GM18511 (cell line): ENCODE data around the gene CHDH.

Source experiments
- ATAC-seq: cut with Tn5 transposase; IDR thresholded peaks from one replicate; pipeline ENCODE4 v1.9.1; 2021; ENCODE audit warnings: mild to moderate bottlenecking, moderate library complexity; ENCODE audit not compliant: unreplicated experiment

CHDH gene

GRCh38 chr3:53809764-53810400 is 36.3 kb downstream of the CHDH start:
- no peak for ATAC-seq

- no peak for ATAC-seq
Measured at GRCh38 chr3:53809267-53809666, 37.0 kb downstream of the CHDH start.

DNA sequence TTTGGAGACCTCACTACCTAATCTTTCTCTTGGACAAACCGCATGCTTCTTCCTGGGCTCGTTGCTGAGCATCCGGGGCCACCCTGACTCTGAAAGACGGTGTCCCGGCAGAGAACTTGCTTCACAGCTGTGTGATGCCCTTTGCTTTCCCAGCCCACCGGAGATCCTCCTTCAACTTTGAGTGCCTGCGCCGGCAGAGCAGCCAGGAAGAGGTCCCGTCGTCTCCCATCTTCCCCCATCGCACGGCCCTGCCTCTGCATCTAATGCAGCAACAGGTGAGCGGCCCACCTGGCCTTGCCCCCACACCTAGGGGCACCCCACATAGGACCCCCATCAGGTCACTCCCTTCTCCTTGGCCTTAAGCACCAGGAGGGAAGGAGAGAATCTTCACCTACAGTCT is 37.7 kb downstream of the CHDH start:
- no peak for ATAC-seq

DNA sequence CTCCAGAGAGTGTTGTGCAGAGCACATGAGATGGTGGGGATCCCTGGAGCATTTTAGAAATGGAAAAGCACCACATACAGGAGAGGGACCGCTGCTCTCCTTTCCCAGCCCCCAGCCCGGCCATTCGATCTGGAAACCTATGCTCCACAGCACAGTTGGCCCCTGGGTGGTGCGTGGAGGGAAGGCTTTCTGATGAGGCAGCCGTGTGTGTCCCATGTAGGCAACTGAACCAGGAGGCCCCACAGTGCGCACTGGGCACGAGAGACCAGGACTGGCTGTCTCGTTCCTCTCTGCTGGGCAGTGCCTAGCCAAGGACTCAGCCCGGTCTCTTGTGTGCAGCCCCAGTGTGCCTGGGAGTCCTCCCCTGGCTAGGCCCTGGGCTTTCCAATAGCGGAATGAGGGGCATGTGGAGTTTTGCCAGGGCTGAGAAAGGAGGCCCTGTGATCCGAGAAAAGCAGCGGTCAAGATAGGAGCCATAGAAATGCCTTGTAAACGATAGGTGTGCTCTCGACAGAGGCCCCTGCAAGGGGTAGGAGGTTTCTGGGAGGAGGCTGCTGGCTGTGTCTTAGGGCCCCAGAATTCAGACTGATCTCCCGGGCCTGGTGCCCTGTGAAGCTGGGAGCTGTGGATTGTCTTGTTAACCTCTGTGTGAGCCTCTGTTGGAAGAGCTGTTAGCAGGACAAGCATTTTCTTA is 39.0 kb downstream of the CHDH start:
- ATAC-seq, result peak; percentile 15

DNA sequence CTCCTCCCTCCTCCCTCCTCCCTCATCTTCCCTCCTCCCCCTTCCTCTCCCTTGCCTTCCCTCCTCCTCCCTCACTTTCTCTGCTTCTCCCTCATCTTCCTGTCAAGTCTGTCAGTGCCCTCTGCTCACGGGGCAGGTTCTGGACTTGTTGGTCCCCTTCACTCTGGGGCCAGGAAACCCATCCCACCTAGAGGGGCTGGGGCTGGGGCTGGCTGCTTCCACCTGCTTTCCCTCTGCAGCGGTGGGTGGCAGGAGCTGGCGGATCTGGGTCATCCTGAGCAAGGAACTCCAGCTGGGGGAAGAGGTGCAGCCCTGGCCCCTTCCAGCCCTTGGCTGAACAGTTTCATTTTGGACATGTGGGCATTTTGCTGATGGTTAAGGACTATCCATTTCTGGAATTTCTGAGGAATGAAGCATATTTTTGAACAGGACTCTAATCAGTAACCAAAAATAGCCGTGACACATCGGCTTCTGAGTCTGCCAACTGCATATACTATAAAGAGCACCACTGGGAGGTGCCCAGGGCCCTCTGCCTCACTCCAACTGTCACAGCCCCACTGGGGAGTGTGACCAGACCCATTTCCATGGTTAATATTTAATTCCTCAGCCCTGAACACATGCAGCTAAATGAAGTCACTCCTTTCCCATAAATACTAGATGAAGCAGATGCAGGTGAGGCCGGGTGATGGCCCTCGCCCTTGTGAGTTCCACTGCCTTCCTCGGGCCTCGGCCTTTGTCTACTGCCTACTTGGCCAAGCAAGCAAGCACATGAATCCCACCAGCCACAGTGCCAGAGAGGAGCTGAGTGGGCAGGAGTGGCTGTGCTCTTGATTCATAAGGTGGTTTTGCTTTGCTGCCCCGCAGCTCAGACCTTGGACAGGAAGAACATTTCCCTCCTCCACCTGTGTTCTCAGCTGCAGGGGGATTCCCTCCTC is 39.8 kb downstream of the CHDH start:
- peak; percentile 65 for ATAC-seq

GRCh38 chr3:53805463-53806159 is 40.6 kb downstream of the CHDH start:
- ATAC-seq, result no peak

DNA sequence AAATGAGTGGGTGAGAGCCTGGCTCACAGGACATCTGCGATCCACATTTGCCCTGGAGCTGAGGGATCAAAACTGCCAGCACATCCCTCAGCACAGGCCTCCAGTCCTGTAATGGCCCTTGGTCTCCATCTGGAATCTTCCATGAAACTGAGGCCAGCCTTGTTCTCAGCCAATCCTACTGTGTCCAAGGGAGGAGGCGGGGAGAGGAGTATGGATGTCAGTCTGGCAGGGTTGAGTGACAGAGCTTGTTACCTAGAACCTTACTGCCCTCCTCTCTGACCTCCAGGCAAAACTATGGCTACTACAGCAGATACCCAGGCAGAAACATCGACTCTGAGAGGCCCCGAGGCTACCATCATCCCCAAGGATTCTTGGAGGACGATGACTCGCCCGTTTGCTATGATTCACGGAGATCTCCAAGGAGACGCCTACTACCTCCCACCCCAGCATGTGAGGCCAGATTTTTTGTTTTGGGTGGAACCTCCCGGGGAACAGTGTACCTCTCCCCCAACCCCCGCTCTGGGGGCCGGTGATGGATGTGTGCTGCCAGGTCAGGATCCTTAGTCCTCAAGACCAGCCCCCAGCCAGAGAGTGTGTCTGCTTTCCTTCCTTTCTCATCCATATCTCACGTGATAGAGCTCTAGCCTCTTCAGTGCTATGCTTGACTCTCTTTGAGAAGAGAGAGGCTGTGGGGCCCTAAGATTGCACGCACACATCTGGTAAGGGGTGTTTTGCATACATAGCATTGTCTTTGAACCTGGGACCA is 41.3 kb downstream of the CHDH start:
- peak; percentile 77 for ATAC-seq

- ATAC-seq, result no peak
Measured at GRCh38 chr3:53803816-53804695, 42.2 kb downstream of the CHDH start.

- ATAC-seq, result no peak
Measured at GRCh38 chr3:53803124-53803815, 42.9 kb downstream of the CHDH start.

GRCh38 chr3:53802256-53802880 is 43.9 kb downstream of the CHDH start:
- ATAC-seq, result no peak

- no peak for ATAC-seq
Measured at GRCh38 chr3:53801319-53801718, 44.9 kb downstream of the CHDH start.

GRCh38 chr3:53800041-53800906 is 45.9 kb downstream of the CHDH start:
- no peak for ATAC-seq

DNA sequence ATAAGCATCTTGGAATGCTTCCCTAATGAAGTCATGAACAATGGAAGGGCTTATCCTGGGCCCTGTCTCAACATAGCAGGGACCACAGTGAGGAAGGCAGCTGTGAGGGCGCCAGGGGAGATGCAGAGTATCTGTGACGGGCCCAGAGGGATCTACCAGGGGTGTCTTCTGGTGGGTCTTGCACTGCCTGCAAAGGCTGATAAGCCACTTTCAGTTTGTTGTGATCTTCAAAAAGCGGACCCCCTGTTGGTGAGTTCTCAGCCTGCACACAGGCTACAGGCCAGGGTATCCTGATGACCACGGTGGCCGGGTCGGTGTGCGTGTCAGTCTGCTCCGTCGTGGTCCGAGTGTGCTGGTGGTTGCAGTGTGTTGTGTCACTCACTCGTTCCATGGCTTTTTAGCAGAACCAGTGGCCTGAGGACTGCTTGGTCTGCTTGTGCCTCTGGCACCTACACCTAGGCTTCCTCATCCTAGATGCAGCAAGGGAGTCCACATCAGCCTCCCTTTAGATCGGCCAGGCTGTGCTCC is 46.8 kb downstream of the CHDH start:
- no peak for ATAC-seq

DNA sequence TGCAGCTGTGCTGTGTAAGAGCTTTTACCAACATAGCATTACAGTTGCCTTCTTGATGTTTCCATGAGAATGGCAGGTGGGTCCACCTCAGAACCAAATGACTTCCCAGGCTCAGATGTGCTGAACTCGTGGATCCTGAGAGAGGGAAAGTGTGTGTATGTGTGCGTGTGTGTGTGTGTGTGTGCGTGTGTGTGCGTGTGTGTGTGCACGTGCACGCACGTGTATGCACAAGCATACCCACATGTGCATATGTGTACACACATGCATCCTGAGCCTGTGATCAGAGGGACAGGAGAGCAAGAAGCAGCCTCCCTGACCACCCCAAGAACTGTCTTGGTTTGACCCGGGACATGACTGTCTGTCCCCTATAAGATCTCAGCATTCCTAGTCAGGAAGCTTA is 48.1 kb downstream of the CHDH start:
- no peak for ATAC-seq

- no peak for ATAC-seq
Measured at GRCh38 chr3:53795789-53796560, 50.2 kb downstream of the CHDH start.

- no peak for ATAC-seq
Measured at GRCh38 chr3:53795176-53795575, 51.0 kb downstream of the CHDH start.
